ENCODE results near the gene TRIM63. TPM values are rescaled to one million over a fixed set of nuclear protein-coding genes. Genes with fewer than 3 reads are reported as not detected.
A peak's percentile ranks its signal among the peaks of the same experiment; 100 is the strongest.

TRIM63 gene
- total RNA-seq, 1 donor from 2014 or later: 203 TPM

GRCh38 chr1:26028490-26028980, 38.9 kb downstream of the TRIM63 start:
- DNase-seq: no peak
- H3K4me3 ChIP-seq: no peak overlapping the region
- intact Hi-C loops (cut with micrococcal nuclease): no loop called here
- H3K27me3 ChIP-seq (ENCODE audit: low read depth): no peaks in the 10 kb centered on the region
- no peak overlapping the region for H3K27ac ChIP-seq (replicated peaks)
- no peaks in the 10 kb centered on the region for H3K9me3 ChIP-seq (replicated peaks)
- peaks cover 24% of the 10 kb centered on the region for H3K4me1 ChIP-seq
- TF ChIP-seq CTCF (IDR thresholded peaks at IDR 0.05; ENCODE audit: borderline replicate concordance): no peak
- no peaks in the 10 kb centered on the region for H3K36me3 ChIP-seq

GRCh38 chr1:26027716-26028489, 39.5 kb downstream of the TRIM63 start:
- Histone ChIP-seq H3K36me3 (no peaks in the 10 kb centered on the region), H3K9me3 (replicated peaks) (no peaks in the 10 kb centered on the region), H3K4me3 (no peak overlapping the region), H3K27me3 (ENCODE audit: low read depth) (no peaks in the 10 kb centered on the region), H3K4me1 (peaks cover 31% of the 10 kb centered on the region), H3K27ac (replicated peaks) (no peak overlapping the region)
- intact Hi-C loops (cut with micrococcal nuclease): no loop called here
- no peak for DNase-seq
- no peak for TF ChIP-seq CTCF (IDR thresholded peaks at IDR 0.05; ENCODE audit: borderline replicate concordance)

- H3K36me3 ChIP-seq: no peaks in the 10 kb centered on the region
- H3K27me3 ChIP-seq (ENCODE audit: low read depth): no peaks in the 10 kb centered on the region
- no peak for DNase-seq
- TF ChIP-seq CTCF (IDR thresholded peaks at IDR 0.05; ENCODE audit: borderline replicate concordance): no peak
- intact Hi-C loops (cut with micrococcal nuclease): no loop called here
- H3K4me1 ChIP-seq: peaks cover 54% of the 10 kb centered on the region
- H3K4me3 ChIP-seq: peak overlapping the region; percentile 60
- H3K27ac ChIP-seq (replicated peaks): peak overlapping the region; percentile 94
- no peaks in the 10 kb centered on the region for H3K9me3 ChIP-seq (replicated peaks)
Measured at GRCh38 chr1:26025517-26025916, 41.9 kb downstream of the TRIM63 start.

- intact Hi-C loops (cut with micrococcal nuclease): no loop called here
- Histone ChIP-seq H3K4me3 (peak overlapping the region; percentile 60), H3K36me3 (no peaks in the 10 kb centered on the region), H3K27me3 (ENCODE audit: low read depth) (no peaks in the 10 kb centered on the region), H3K4me1 (peaks cover 58% of the 10 kb centered on the region), H3K27ac (replicated peaks) (peak overlapping the region; percentile 94), H3K9me3 (replicated peaks) (no peaks in the 10 kb centered on the region)
- TF ChIP-seq CTCF (IDR thresholded peaks at IDR 0.05; ENCODE audit: borderline replicate concordance): no peak
- no peak for DNase-seq
Measured at GRCh38 chr1:26025060-26025459, 42.4 kb downstream of the TRIM63 start.

- Histone ChIP-seq H3K4me3 (peak overlapping the region; percentile 60), H3K9me3 (replicated peaks) (no peaks in the 10 kb centered on the region), H3K4me1 (peaks cover 69% of the 10 kb centered on the region), H3K27me3 (ENCODE audit: low read depth) (no peaks in the 10 kb centered on the region), H3K27ac (replicated peaks) (peak overlapping the region; percentile 94), H3K36me3 (no peaks in the 10 kb centered on the region)
- intact Hi-C loops (cut with micrococcal nuclease): no loop called here
- TF ChIP-seq CTCF (IDR thresholded peaks at IDR 0.05; ENCODE audit: borderline replicate concordance): no peak
- no peak for DNase-seq
Measured at GRCh38 chr1:26023826-26024225, 43.6 kb downstream of the TRIM63 start.

All from left ventricle myocardium inferior (tissue), 1 donor.